HepG2 (cell line): ENCODE data around the gene OCSTAMP. TPM values are rescaled to one million over a fixed set of nuclear protein-coding genes. Genes with fewer than 3 reads are reported as not detected.

ENCODE experiments used
- BHLHE40 ChIP-seq: IDR thresholded peaks from 2 replicates; pipeline ENCODE4 v1.6.1; 2011; ENCODE audit warnings: low read length, improper control_type of control experiment
- CBX5 ChIP-seq: sonication (generic); formaldehyde crosslinking; IDR thresholded peaks from 2 replicates; pipeline ENCODE4 v1.4.0; 2020; ENCODE audit warnings: missing genetic modification reagents, borderline replicate concordance
- CENPT ChIP-seq: sonication (generic); formaldehyde crosslinking; IDR thresholded peaks from 2 replicates; pipeline ENCODE4 v1.8.0; 2022; ENCODE audit warnings: low read depth, mild to moderate bottlenecking, moderate library complexity, missing genetic modification reagents
- HNRNPK ChIP-seq: fragments of 200-400 bp; formaldehyde crosslinking; IDR thresholded peaks from 2 replicates; pipeline ENCODE4 v1.6.1; 2018; ENCODE audit warnings: low read length, low read depth, moderate library complexity, mild to moderate bottlenecking; ENCODE audit not compliant: poor library complexity, severe bottlenecking
- ISX ChIP-seq: sonication (generic); formaldehyde crosslinking; conservative IDR thresholded peaks from 2 replicates; pipeline ENCODE4 v1.5.0; 2020; ENCODE audit warnings: missing genetic modification reagents
- MIXL1 ChIP-seq: IDR thresholded peaks from 2 replicates; pipeline ENCODE4 v1.6.1; 2016
- NFYB ChIP-seq: sonication (generic); formaldehyde crosslinking; IDR thresholded peaks from 2 replicates; pipeline ENCODE4 v1.4.0; 2020; ENCODE audit warnings: missing genetic modification reagents
- NR2C2 ChIP-seq: sonication (generic); formaldehyde crosslinking; IDR thresholded peaks from 2 replicates; pipeline ENCODE4 v1.4.0; 2020; ENCODE audit warnings: missing genetic modification reagents, mild to moderate bottlenecking, moderate library complexity, borderline replicate concordance
- YY1 ChIP-seq: IDR thresholded peaks from 2 replicates; pipeline ENCODE4 v1.6.1; 2011; ENCODE audit warnings: low read length, low read depth, moderate library complexity, mild to moderate bottlenecking; ENCODE audit not compliant: insufficient read depth, insufficient replicate concordance
- ZNF17 ChIP-seq: sonication (generic); formaldehyde crosslinking; IDR thresholded peaks from 2 replicates; pipeline ENCODE4 v1.5.0; 2020; ENCODE audit warnings: mild to moderate bottlenecking, missing genetic modification reagents
- ZNF354B ChIP-seq: sonication (generic); formaldehyde crosslinking; IDR thresholded peaks from 2 replicates; pipeline ENCODE4 v1.8.0; 2022; ENCODE audit warnings: mild to moderate bottlenecking, missing genetic modification reagents
- ZNF674 ChIP-seq: sonication (generic); formaldehyde crosslinking; IDR thresholded peaks from 2 replicates; pipeline ENCODE4 v1.5.0; 2020; ENCODE audit warnings: low read depth, mild to moderate bottlenecking, missing genetic modification reagents
- polyA plus RNA-seq, 8 experiments: library from polyadenylated mRNA; depleted of rRNA in 3 of 8; stranded (reverse) in 7 of 8; unstranded in 1 of 8; fragments of >200 nt; fragmentation: Illumina TruSeq in 4 of 8; extraction: Trizol in 4 of 8; gene quantifications; 2 replicates each; pipeline versions ENCODE4 v1.2.1 to v1.2.3, GENCODE V29; 2011 to 2016; ENCODE audit warnings: low read depth in 4 of 8, missing spikeins in 1 of 8, mixed read lengths in 1 of 8; ENCODE audit not compliant: insufficient read depth in 1 of 8
- total RNA-seq, 5 experiments: library from RNA; depleted of rRNA; stranded (reverse); fragments of >200 nt; fragmentation: Illumina TruSeq; extraction: Trizol; gene quantifications; 2 replicates each; pipeline ENCODE4 v1.2.3, GENCODE V29; 2016; ENCODE audit warnings: low read depth in 1 of 5
- TF ChIP-seq, protein P1 (sequence below): sonication (generic); formaldehyde crosslinking; IDR thresholded peaks from 2 replicates; pipeline ENCODE4 v1.4.0; 2020; ENCODE audit warnings: mild to moderate bottlenecking, missing genetic modification reagents
- TF ChIP-seq, protein P2 (sequence below): sonication (generic); formaldehyde crosslinking; IDR thresholded peaks from 2 replicates; pipeline ENCODE4 v1.4.0; 2020; ENCODE audit warnings: missing genetic modification reagents, mild to moderate bottlenecking, borderline replicate concordance
- TF ChIP-seq, protein P3 (sequence below): sonication (generic); formaldehyde crosslinking; IDR thresholded peaks from 2 replicates; pipeline ENCODE4 v1.4.0; 2020; ENCODE audit warnings: missing genetic modification reagents
- TF ChIP-seq, protein P4 (sequence below): sonication (generic); formaldehyde crosslinking; IDR thresholded peaks from 2 replicates; pipeline ENCODE4 v1.8.0; 2023; ENCODE audit warnings: mild to moderate bottlenecking, missing genetic modification reagents

The OCSTAMP gene
- total and polyA plus RNA-seq, 2 of the 13 experiments (the other 11 are each of a cell fraction or from before 2014, with no cell fraction given) = not detected

DNA sequence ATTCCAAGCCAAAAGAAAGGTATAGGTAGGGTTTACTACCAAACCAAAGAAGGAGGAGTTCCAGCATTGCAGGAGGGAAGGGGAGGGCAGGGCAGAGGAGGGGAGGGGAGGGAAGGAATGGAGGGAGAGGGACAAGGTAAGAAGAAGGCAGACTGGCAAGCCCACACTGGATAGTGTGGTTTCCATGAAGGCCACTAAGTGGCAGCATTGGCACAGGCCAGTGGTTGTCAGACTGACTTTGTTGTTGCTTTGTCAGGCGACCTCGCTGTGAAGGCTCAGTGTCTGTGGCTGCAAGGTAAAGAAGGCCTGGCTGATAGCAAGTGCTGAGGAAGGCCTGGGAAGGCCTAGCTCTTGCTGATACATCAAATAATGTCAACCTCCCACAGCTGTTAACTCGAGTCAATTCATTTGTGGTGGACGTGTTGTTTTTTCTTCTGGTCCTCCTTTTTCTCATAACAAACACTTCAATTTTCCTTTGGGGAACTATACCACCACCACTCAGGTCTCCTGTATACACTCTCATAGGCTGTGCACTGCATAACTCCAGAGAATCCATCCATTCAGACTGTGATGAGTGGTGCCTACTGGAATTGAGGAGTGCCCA is 29.4 kb downstream of the OCSTAMP start (continued):
- TF ChIP-seq, protein P1, sequence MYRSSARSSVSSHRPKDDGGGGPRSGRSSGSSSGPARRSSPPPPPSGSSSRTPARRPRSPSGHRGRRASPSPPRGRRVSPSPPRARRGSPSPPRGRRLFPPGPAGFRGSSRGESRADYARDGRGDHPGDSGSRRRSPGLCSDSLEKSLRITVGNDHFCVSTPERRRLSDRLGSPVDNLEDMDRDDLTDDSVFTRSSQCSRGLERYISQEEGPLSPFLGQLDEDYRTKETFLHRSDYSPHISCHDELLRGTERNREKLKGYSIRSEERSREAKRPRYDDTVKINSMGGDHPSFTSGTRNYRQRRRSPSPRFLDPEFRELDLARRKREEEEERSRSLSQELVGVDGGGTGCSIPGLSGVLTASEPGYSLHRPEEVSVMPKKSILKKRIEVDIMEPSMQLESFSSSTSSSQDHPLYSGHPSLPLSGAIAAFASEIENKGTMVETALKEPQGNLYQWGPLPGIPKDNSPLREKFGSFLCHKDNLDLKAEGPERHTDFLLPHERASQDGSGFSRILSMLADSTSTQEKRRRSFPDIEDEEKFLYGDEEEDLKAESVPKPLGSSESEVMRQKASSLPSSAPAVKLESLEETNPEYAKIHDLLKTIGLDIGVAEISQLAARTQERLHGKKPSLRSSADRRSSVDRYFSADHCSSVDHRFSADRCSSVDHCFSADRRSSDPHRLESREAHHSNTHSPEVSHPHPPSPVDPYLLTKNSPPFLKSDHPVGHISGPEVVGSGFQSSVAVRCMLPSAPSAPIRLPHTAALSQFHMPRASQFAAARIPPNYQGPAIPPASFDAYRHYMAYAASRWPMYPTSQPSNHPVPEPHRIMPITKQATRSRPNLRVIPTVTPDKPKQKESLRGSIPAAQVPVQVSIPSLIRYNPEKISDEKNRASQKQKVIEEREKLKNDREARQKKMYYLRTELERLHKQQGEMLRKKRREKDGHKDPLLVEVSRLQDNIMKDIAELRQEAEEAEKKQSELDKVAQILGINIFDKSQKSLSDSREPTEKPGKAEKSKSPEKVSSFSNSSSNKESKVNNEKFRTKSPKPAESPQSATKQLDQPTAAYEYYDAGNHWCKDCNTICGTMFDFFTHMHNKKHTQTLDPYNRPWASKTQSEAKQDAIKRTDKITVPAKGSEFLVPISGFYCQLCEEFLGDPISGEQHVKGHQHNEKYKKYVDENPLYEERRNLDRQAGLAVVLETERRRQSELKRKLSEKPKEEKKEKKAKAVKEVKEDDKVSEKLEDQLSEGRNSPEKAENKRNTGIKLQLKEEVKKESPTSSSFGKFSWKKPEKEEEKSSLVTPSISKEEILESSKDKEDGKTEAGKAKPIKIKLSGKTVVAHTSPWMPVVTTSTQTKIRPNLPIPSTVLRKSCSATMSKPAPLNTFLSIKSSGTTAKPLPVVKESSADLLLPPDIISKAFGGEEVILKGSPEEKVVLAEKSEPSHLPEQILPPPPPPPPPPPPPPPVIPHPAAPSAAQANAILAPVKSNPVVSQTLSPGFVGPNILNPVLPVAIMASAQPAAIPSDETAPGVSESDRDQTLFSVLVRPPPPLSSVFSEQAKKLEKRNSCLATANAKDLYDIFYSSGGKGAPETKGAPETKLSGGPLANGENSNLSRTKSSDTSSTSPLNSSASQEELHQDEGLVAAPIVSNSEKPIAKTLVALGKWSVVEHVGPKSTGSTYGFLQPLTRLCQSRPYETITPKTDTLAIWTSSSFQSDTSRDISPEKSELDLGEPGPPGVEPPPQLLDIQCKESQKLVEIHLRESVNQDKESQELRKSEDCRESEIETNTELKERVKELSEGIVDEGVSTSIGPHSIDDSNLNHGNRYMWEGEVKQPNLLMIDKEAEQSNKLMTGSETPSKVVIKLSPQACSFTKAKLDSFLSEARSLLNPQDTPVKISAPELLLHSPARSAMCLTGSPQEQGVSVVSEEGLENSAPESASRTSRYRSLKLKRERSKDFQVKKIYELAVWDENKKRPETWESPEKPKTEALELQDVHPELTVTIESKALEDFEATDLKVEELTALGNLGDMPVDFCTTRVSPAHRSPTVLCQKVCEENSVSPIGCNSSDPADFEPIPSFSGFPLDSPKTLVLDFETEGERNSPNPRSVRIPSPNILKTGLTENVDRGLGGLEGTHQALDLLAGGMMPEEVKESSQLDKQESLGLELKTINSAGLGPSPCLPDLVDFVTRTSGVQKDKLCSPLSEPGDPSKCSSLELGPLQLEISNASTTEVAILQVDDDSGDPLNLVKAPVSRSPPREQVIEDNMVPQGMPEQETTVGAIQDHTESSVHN (CRISPR knock-in tag) = no peak
- no peak for TF ChIP-seq NR2C2 (CRISPR knock-in tag)
- no peak for TF ChIP-seq NFYB (CRISPR knock-in tag)
- TF ChIP-seq CENPT = no peak
- peak; percentile 75; the same call in 1 of the 2 replicates for TF ChIP-seq CBX5 (CRISPR knock-in tag)
- TF ChIP-seq BHLHE40 = peak; percentile 74
- TF ChIP-seq ZNF674 (CRISPR knock-in tag) = no peak
- TF ChIP-seq ZNF17 (CRISPR knock-in tag) = no peak
- TF ChIP-seq ZNF354B (CRISPR knock-in tag) = no peak
- TF ChIP-seq, protein P2, sequence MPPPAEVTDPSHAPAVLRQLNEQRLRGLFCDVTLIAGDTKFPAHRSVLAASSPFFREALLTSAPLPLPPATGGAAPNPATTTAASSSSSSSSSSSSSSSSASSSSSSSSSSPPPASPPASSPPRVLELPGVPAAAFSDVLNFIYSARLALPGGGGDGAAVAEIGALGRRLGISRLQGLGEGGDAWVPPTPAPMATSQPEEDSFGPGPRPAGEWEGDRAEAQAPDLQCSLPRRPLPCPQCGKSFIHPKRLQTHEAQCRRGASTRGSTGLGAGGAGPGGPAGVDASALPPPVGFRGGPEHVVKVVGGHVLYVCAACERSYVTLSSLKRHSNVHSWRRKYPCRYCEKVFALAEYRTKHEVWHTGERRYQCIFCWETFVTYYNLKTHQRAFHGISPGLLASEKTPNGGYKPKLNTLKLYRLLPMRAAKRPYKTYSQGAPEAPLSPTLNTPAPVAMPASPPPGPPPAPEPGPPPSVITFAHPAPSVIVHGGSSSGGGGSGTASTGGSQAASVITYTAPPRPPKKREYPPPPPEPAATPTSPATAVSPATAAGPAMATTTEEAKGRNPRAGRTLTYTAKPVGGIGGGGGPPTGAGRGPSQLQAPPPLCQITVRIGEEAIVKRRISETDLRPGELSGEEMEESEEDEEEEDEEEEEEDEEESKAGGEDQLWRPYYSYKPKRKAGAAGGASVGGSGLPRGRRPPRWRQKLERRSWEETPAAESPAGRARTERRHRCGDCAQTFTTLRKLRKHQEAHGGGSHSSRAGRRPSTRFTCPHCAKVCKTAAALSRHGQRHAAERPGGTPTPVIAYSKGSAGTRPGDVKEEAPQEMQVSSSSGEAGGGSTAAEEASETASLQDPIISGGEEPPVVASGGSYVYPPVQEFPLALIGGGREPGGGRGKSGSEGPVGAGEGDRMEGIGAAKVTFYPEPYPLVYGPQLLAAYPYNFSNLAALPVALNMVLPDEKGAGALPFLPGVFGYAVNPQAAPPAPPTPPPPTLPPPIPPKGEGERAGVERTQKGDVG (CRISPR knock-in tag) = no peak
- TF ChIP-seq MIXL1 = no peak
- TF ChIP-seq ISX (CRISPR knock-in tag) = no peak
- peak; percentile 14 for TF ChIP-seq YY1
- TF ChIP-seq, protein P3, sequence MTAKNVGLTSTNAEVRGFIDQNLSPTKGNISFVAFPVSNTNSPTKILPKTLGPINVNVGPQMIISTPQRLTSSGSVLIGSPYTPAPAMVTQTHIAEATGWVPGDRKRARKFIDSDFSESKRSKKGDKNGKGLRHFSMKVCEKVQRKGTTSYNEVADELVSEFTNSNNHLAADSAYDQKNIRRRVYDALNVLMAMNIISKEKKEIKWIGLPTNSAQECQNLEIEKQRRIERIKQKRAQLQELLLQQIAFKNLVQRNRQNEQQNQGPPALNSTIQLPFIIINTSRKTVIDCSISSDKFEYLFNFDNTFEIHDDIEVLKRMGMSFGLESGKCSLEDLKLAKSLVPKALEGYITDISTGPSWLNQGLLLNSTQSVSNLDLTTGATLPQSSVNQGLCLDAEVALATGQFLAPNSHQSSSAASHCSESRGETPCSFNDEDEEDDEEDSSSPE (CRISPR knock-in tag) = no peak
- TF ChIP-seq, protein P4, sequence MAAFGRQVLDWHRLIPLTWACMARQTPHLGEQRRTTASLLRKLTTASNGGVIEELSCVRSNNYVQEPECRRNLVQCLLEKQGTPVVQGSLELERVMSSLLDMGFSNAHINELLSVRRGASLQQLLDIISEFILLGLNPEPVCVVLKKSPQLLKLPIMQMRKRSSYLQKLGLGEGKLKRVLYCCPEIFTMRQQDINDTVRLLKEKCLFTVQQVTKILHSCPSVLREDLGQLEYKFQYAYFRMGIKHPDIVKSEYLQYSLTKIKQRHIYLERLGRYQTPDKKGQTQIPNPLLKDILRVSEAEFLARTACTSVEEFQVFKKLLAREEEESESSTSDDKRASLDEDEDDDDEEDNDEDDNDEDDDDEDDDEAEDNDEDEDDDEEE (CRISPR knock-in tag) = no peak
- peak; percentile 81 for TF ChIP-seq HNRNPK
